Measurements from ENCODE around the gene TAOK1.
A peak's percentile ranks its signal among the peaks of the same experiment; 100 is the strongest.

The TAOK1 gene

DNA sequence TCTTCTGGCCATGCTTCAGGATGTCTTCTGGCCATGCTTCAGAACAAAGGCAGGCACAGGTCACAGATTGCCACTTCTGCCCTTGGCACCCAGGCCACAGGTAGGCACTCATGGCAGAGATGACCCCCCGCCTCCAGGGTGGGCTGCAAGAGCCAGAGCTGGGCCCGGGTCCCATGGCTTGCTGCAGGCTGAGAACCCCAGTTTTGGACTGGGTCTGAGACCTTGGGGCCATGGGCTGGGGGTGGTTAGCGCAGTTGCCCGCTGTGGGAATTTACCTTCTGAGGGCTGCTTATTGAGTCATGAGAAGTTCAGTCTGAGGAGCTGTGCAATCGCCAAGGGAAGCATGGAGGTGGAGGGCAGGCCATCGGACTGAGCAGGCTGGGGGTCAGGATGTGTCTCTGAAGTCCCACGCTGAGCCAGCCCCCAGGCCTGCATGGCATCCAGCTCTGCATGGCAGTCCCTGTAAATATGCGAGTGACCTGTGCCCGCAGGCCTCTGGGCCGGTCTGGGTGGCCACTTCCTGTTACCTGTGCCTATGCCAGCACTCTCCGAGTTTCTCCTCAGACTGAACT, 204.4 kb downstream of the TAOK1 start:
- CTCF ChIA-PET: interaction anchor here (1.0 to 5.4 kb wide), 7 partner anchors 11 to 224 kb away, joined by 3 to 45 read pairs (median 5); no protein-coding TSS in a partner anchor
- H3K27ac ChIP-seq: peak overlapping the region; percentile 99
- no peak for DNase-seq (ENCODE audit: low spot score)
- TF ChIP-seq, protein P1, sequence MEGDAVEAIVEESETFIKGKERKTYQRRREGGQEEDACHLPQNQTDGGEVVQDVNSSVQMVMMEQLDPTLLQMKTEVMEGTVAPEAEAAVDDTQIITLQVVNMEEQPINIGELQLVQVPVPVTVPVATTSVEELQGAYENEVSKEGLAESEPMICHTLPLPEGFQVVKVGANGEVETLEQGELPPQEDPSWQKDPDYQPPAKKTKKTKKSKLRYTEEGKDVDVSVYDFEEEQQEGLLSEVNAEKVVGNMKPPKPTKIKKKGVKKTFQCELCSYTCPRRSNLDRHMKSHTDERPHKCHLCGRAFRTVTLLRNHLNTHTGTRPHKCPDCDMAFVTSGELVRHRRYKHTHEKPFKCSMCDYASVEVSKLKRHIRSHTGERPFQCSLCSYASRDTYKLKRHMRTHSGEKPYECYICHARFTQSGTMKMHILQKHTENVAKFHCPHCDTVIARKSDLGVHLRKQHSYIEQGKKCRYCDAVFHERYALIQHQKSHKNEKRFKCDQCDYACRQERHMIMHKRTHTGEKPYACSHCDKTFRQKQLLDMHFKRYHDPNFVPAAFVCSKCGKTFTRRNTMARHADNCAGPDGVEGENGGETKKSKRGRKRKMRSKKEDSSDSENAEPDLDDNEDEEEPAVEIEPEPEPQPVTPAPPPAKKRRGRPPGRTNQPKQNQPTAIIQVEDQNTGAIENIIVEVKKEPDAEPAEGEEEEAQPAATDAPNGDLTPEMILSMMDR (conservative IDR thresholded peaks at IDR 0.05; ENCODE audit: low read depth): 0 out of 2 replicates have a peak, but pooled peaks have one; percentile 0
- POLR2A ChIA-PET (ENCODE audit: low non-redundant PET): no interaction called here

DNA sequence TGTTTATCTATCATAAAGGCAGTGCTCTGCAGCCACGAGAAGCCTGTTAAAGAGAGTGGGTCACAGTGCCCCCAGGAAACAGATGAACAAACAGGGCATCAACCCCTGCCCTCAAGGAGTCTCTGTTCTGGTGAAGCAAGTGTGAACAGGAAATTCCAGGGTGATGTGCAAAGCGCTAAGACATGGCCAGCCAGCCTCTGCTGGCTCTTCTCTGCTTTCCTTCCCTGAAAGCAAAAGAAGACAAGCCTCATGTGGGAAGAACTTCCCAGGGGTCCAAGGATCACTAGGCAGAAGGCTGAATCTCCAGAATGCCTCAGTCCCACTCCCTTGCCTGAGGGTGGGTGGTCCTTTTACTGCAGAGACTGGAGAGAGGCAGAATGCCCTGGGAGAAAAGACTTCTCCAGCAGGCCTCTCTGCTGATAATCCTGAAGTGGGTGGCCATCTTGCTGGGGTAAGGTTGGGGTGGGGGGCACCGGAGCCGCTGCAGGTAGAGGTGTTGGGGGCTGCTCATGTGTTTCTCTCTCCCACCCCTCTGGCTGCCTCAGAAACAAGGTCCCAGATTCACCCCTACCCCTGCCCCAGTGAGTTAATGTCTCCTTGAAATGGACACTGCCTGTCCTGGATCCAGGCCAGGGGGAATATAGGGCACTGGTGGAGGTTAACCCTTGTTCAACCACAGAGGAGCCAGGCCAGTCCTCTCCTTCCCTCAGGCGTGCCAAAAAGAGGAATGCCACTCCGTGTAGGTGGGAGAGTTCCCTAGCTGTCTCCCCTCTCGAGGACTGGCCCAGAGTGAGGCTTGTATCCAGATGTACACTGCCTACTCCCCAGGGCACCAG, 205.2 kb downstream of the TAOK1 start:
- TF ChIP-seq, protein P1 (conservative IDR thresholded peaks at IDR 0.05; ENCODE audit: low read depth): no peak
- peak overlapping the region; percentile 99 for H3K27ac ChIP-seq
- ChIA-PET POLR2A (ENCODE audit: low non-redundant PET) (no interaction called here), CTCF (interaction anchor here (1.0 to 5.4 kb wide), 5 partner anchors 14 to 225 kb away, joined by 3 to 45 read pairs (median 5); no protein-coding TSS in a partner anchor)
- DNase-seq (ENCODE audit: low spot score): no peak

DNA sequence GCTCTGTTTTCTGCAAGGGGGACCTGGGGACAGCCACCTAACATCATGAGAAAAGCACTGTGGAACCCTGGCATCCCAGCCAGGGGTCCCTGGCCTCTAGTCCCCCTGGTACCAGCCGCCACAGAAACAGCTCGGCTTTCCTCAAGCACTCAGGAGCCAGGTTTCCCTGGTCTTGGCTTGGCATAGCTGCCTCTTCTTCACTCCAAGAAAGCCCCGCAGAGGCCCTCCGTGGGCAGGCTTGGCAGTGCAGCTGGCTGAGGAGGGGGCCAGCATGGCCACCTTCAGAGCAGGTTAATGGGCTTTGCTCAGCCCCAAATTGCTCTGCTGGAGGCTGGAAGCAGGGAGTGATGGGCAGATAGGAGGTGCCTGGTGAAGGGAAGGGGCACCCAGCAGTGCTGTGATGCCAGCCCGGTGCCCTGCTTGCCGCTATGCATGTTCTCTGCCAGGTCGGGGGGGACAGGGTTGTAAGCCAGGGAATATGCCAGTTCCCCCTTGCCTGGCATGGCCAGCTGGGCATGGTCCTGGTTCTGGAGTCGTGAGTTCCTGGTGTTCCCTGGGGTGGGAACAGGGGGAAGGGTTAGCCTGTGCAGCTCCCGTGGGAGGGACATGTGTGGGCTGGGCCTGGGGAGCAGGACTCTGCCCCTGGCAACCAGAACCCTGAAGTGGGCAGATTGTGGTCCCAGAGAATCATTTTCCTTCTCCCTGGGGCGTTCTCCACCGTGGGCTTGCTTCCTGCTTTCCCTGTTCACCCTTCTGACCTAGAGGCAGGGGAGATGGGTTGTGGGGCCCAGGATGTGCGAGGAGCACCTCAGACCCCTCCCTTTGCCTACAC, 206.0 kb downstream of the TAOK1 start:
- H3K27ac ChIP-seq: peak overlapping the region; percentile 99
- TF ChIP-seq, protein P1 (conservative IDR thresholded peaks at IDR 0.05; ENCODE audit: low read depth): no peak
- POLR2A ChIA-PET (ENCODE audit: low non-redundant PET): no interaction called here
- no peak for DNase-seq (ENCODE audit: low spot score)
- CTCF ChIA-PET: interaction anchor here (0.6 kb wide), 1 partner anchor 1458 kb away, joined by 3 read pairs; no protein-coding TSS in a partner anchor

- peak overlapping the region; percentile 99 for H3K27ac ChIP-seq
- DNase-seq (ENCODE audit: low spot score): no peak
- TF ChIP-seq, protein P1 (conservative IDR thresholded peaks at IDR 0.05; ENCODE audit: low read depth): no peak
- POLR2A ChIA-PET (ENCODE audit: low non-redundant PET): no interaction called here
- CTCF ChIA-PET: interaction anchor here (0.6 kb wide), 2 partner anchors 16 to 1459 kb away, joined by 3 read pairs; no protein-coding TSS in a partner anchor
Measured at GRCh38 chr17:29596811-29597210, 206.6 kb downstream of the TAOK1 start.

DNA sequence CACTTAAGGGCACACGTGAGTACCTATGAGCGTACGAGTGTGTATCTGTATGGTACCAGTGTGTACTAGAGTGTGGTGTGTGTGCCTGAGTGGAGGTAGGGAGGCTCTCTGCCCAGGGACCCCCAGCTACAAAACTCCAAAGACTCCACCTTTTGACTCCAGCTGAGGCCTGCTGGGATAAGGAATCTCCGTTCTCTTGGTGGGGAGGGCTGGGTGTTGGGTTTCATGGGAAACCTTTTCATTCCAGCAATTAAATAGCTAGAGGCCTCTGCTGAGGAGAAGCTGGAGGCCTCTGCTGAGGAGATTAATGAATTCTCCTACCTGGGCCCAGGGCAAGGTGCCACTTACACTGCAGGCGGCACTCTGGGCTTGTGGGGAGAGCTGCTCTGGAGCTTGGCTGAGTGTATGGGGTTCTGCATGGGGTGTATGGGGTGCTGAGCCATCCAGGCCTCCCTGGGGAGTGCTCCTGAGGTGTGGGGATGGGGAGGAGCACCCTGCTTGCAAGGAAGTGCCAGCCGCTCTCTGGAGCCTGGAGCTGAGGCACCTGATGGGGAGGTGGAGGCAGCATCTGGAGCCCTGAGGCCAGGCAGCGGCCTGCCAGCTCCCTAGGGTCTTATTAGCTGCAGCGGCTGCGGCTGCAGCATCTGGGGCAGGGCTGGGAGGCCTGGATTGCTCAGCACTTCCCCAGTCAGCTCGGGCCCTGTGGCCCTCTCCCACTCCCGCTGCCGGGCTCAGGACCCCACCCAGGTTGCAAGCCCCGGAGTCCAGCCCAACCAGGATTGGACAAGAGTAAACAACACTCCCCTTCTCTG, 207.4 kb downstream of the TAOK1 start:
- POLR2A ChIA-PET (ENCODE audit: low non-redundant PET): no interaction called here
- TF ChIP-seq, protein P1 (conservative IDR thresholded peaks at IDR 0.05; ENCODE audit: low read depth): no peak
- DNase-seq (ENCODE audit: low spot score): no peak
- peak overlapping the region; percentile 99 for H3K27ac ChIP-seq
- CTCF ChIA-PET: interaction anchor here (0.5 to 1.1 kb wide), 3 partner anchors 16 to 330 kb away, joined by 3 to 6 read pairs (median 3); no protein-coding TSS in a partner anchor

Data from RWPE1 (cell line).